CD4-positive, alpha-beta T cell treated with Interferon gamma for 1 hour (primary cell): Measurements from ENCODE around the gene CEP85.

ENCODE experiments used
- DNase-seq: peaks from one replicate; pipeline ENCODE4 v3.0.0-alpha.2; 2020

The CEP85 gene

GRCh38 chr1:26233903-26234643, at the start of gene CEP85:
CEP85 (plus strand) TSS chr1:26234200; CDS start chr1:26239784, 5,584 bp downstream.
- peak; percentile 97 for DNase-seq

GRCh38 chr1:26184883-26185282, 49.1 kb upstream of the CEP85 start:
- DNase-seq = no peak

GRCh38 chr1:26187882-26188281, 46.1 kb upstream of the CEP85 start:
- no peak for DNase-seq

GRCh38 chr1:26188477-26188876, 45.5 kb upstream of the CEP85 start:
- no peak for DNase-seq

- no peak for DNase-seq
These were observed 44.7 kb upstream of the CEP85 start for GRCh38 chr1:26189331-26189730.

- no peak for DNase-seq
These were observed 44.2 kb upstream of the CEP85 start for GRCh38 chr1:26189751-26190275.

GRCh38 chr1:26190373-26190987, 43.5 kb upstream of the CEP85 start, which contains the start of gene CATSPER4:
CATSPER4 (plus strand) TSS chr1:26190602; CDS start chr1:26190628, 26 bp downstream.
- no peak for DNase-seq

GRCh38 chr1:26191739-26192138, 42.3 kb upstream of the CEP85 start:
- DNase-seq = no peak

- no peak for DNase-seq
These were observed 38.2 kb upstream of the CEP85 start for GRCh38 chr1:26195805-26196204.

GRCh38 chr1:26197301-26197700, 36.7 kb upstream of the CEP85 start:
- no peak for DNase-seq

- DNase-seq = no peak
These were observed 36.2 kb upstream of the CEP85 start for GRCh38 chr1:26197813-26198212.

GRCh38 chr1:26200413-26200812, 33.6 kb upstream of the CEP85 start:
- no peak for DNase-seq

GRCh38 chr1:26203642-26204318, 30.2 kb upstream of the CEP85 start:
- DNase-seq = no peak

GRCh38 chr1:26210147-26210870, 23.7 kb upstream of the CEP85 start:
- DNase-seq = no peak

GRCh38 chr1:26212726-26213125, 21.3 kb upstream of the CEP85 start:
- no peak for DNase-seq

- DNase-seq = no peak
These were observed 20.6 kb upstream of the CEP85 start for GRCh38 chr1:26213335-26213905.

GRCh38 chr1:26215246-26215645, 18.8 kb upstream of the CEP85 start:
- DNase-seq = no peak

GRCh38 chr1:26218906-26219494, 15.0 kb upstream of the CEP85 start:
- no peak for DNase-seq

- DNase-seq = no peak
These were observed 13.6 kb upstream of the CEP85 start for GRCh38 chr1:26220199-26220912.

- no peak for DNase-seq
These were observed 12.9 kb upstream of the CEP85 start for GRCh38 chr1:26221094-26221493.

GRCh38 chr1:26224606-26225005, 9.4 kb upstream of the CEP85 start:
- no peak for DNase-seq
